Peyer's patch (tissue), 4 donors: ENCODE data around the gene ATP10A.

Experiments used
- CTCF ChIP-seq, 6 experiments: fragments of 450-650 bp in 4 of 6; fragments of 200-600 bp in 2 of 6; sonication (generic) in 1 of 6; IDR thresholded peaks; one replicate each; pipeline ENCODE4 v1.5.1; 2017 to 2019; ENCODE audit warnings: antibody characterized with exemption in 6 of 6, mild to moderate bottlenecking in 3 of 6, moderate library complexity in 1 of 6
- POLR2A ChIP-seq, 2 donors: fragments of 450-650 bp; IDR thresholded peaks; one replicate each; pipeline ENCODE4 v1.5.1; 2017; ENCODE audit warnings: antibody characterized with exemption in 2 of 2, mild to moderate bottlenecking in 2 of 2, moderate library complexity in 2 of 2

- TF ChIP-seq POLR2A (IDR thresholded peaks at IDR 0.05) = no peak
- no peak for TF ChIP-seq CTCF (IDR thresholded peaks at IDR 0.05)
Measured at GRCh38 chr15:25735550-25736384, 127.4 kb downstream of the ATP10A start.
